Thyroid gland (tissue), 4 donors: ENCODE measurements around the gene GATD1.

ENCODE experiments used
- POLR2A ChIP-seq, 2 donors: fragments of 450-650 bp; IDR thresholded peaks; one replicate each; pipeline ENCODE4 v1.6.1; 2017; ENCODE audit warnings: antibody characterized with exemption in 2 of 2, mild to moderate bottlenecking in 2 of 2, moderate library complexity in 1 of 2
- TF ChIP-seq, protein P1 (sequence below), 6 experiments: fragments of 200-600 bp in 3 of 6; fragments of 450-650 bp in 3 of 6; sonication (generic) in 3 of 6; IDR thresholded peaks; one replicate each; pipeline ENCODE4 v1.5.1; 2016 to 2019; ENCODE audit warnings: antibody characterized with exemption in 6 of 6, mild to moderate bottlenecking in 2 of 6, inconsistent platforms in 1 of 6, moderate library complexity in 1 of 6

DNA sequence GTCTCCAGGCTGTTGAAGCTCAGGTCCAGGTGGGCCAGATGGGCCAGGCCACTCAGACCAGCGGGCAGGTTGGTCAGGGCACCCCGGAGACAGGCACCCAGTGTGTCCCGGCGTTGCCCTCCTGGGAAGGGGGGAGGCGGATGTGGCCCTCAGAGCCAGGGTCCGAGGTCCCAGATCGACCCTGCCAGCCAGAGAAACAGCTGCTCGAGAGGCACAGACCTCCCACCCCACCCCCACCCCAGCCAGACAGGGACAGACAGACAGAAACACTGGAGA lies 26.1 kb upstream of the GATD1 start:
- TF ChIP-seq, protein P1, sequence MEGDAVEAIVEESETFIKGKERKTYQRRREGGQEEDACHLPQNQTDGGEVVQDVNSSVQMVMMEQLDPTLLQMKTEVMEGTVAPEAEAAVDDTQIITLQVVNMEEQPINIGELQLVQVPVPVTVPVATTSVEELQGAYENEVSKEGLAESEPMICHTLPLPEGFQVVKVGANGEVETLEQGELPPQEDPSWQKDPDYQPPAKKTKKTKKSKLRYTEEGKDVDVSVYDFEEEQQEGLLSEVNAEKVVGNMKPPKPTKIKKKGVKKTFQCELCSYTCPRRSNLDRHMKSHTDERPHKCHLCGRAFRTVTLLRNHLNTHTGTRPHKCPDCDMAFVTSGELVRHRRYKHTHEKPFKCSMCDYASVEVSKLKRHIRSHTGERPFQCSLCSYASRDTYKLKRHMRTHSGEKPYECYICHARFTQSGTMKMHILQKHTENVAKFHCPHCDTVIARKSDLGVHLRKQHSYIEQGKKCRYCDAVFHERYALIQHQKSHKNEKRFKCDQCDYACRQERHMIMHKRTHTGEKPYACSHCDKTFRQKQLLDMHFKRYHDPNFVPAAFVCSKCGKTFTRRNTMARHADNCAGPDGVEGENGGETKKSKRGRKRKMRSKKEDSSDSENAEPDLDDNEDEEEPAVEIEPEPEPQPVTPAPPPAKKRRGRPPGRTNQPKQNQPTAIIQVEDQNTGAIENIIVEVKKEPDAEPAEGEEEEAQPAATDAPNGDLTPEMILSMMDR (IDR thresholded peaks at IDR 0.05): no peak
- no peak for TF ChIP-seq POLR2A (IDR thresholded peaks at IDR 0.05)
